GM19397 (cell line): ENCODE results near the gene LAMTOR2.
"Not testable (repeated sequence)": the region's sequence is repeated elsewhere in the genome, so short reads cannot be mapped to it uniquely, and the experiment has no call there.

ENCODE experiments used
- ATAC-seq: cut with Tn5 transposase; IDR thresholded peaks from one replicate; pipeline ENCODE4 v1.9.1; 2021; ENCODE audit warnings: mild to moderate bottlenecking, moderate library complexity; ENCODE audit not compliant: unreplicated experiment

The LAMTOR2 gene

GRCh38 chr1:156051011-156051725 is 3.4 kb upstream of the LAMTOR2 start:
- ATAC-seq = no peak

- no peak for ATAC-seq
These were observed 1.5 kb upstream of the LAMTOR2 start for GRCh38 chr1:156052862-156053767.

DNA sequence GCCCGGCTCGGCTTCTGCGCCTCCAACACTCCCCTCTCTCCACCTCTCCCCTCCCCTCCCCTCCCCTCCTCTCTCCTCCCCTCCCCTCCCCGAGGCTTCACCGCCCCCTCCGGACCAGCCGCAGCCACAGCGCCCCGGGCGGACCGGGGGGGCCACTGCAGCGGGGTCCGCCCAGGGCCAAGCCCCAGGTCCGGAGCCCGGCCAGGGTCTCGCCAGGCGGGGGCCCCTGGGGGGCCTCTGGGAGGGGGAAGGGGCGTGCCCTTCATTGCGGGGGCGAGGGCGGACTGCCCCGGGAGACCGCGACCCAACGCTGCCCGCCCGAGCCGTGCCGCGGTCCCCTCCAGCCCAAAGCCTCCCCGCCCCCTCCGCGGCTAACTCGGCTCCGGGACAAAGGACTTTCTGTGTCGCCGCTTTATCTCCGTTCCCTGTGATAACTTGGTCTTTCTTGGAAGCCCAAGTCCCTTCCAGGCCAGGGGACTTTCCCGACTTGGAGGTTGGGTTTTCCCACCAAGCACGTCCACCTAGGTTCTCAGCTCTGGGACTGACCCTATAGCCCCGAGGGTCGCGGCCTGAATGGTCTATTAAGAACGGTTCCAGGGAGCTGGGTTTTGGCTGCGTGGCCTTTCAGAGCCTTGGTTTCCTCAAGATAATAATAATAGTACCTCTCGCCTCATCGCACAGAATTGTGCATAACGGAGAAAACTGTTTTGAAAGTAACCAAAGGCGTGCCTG is 648 bp upstream of the LAMTOR2 start, which contains the start of gene UBQLN4:
TSS of gene UBQLN4 (minus strand) at position 31 of the 732 bp plus-strand sequence. CDS start 97 bp downstream, outside the sequence.
- ATAC-seq = peak; percentile 49

DNA sequence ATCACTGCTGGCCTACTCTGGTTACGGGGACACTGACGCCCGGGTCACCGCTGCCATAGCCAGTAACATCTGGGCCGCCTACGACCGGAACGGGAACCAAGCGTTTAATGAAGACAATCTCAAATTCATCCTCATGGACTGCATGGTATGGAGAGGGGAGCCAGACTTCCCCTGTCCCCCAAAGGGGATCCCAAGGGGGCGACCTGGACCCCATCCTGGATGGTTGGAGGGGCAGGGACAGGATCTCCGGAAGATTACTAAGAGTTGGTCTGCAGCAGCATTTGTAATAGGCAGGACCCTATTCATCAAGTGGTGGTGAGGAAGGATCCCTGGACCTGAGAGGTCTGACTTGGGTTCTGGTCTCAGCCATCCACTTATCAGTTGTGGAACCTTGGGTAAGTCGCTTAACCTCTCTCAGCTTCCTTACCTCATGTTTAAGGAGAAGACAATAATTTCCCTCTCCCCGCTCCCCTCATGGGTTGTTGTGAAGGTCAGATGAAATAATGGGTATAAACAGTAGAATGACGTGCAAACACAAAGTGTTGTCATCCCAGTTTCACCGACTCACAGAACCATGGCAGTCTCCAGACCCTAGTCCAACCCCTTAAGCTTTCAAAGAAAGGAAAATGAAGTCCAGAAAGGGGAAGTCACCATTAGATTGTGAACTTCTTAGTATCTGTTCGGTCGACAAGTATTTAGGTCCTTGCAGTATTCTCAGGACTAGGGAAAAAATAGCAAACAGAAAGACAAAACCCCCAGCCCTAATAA is 883 bp downstream of the LAMTOR2 start:
- ATAC-seq = no peak

DNA sequence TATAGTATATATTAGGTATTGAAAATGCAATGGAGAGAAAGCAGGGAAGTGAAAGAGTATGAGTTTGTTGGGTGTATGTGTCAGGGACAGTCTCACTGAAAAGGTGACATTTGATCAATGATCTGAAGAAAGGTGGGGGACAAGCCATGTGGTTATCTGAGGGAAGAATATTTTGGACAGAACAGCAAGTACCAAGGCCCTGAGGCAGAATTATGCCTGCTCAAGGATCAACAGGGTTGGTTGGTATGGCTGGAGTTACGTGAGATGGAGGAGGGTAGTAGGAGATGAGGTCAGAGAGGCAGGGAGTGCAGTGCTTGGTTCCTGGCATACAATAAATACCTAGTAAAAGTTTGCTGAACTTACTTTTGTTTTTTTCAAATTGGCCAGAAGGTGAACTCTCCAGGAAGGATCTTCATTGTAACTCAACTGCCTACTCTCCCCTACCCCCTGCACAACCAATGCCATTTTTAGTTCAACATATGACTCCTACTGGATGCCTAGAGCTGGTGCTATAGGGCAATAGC is 1.8 kb downstream of the LAMTOR2 start:
- no peak for ATAC-seq

- no peak for ATAC-seq
These were observed 6.5 kb downstream of the LAMTOR2 start, which contains the start of gene RAB25 for GRCh38 chr1:156060937-156061636. Gene RAB25 (plus strand): TSS chr1:156061160. CDS start chr1:156061401, 241 bp downstream.

GRCh38 chr1:156062189-156062588 is 7.6 kb downstream of the LAMTOR2 start:
- no peak for ATAC-seq

- no peak for ATAC-seq
These were observed 9.4 kb downstream of the LAMTOR2 start for GRCh38 chr1:156063997-156064285.

DNA sequence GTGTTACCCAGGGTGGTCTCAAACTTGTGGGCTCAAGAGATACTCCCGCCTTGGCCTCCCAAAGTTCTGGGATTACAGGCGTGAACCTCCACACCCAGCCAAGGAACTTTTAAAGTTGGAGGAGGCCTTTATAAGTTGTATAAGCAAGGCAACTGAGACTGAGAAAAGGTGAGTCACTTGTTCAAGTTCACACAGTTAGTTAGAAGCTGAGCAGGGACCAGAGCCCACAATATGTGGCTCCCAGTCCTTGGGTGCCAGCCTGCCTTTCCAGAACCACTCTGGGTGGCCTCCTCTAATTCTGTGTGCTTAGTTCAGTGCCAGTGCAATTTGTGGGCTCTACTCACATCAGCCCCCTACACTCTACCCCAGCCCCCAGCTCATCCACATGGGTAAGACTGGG is 10.0 kb downstream of the LAMTOR2 start:
- ATAC-seq = no peak

DNA sequence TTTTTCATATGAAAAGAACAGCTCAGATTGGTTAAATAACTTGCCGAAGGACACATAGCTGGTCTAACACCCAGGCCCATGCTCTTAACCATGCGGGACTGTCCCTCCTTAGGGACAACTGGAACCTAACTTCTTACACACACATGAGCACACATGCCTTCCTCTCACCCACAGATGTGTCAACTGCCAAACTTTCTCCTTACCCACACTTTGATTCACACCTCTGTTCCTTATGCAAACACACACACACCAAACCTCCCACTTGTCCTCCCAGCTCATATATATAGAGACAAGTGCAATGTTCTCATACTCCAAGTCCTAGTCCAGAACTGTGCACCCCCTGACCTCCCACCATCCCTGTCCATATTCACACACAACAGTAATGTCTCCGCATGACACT is 10.6 kb downstream of the LAMTOR2 start:
- no peak for ATAC-seq

DNA sequence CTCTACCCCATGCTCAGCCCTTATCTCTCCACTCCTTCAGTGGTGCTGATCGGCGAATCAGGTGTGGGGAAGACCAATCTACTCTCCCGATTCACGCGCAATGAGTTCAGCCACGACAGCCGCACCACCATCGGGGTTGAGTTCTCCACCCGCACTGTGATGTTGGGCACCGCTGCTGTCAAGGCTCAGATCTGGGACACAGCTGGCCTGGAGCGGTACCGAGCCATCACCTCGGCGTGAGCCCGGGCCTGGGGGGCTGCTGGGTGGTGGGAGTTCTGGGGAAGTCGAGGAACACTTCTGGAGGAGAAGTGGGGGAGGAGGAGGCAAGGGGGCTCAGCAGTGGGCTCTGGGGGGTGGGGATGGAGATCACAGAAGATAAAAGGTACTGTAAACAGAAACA is 11.3 kb downstream of the LAMTOR2 start:
- no peak for ATAC-seq

GRCh38 chr1:156067262-156067661 is 12.7 kb downstream of the LAMTOR2 start:
- no peak for ATAC-seq

DNA sequence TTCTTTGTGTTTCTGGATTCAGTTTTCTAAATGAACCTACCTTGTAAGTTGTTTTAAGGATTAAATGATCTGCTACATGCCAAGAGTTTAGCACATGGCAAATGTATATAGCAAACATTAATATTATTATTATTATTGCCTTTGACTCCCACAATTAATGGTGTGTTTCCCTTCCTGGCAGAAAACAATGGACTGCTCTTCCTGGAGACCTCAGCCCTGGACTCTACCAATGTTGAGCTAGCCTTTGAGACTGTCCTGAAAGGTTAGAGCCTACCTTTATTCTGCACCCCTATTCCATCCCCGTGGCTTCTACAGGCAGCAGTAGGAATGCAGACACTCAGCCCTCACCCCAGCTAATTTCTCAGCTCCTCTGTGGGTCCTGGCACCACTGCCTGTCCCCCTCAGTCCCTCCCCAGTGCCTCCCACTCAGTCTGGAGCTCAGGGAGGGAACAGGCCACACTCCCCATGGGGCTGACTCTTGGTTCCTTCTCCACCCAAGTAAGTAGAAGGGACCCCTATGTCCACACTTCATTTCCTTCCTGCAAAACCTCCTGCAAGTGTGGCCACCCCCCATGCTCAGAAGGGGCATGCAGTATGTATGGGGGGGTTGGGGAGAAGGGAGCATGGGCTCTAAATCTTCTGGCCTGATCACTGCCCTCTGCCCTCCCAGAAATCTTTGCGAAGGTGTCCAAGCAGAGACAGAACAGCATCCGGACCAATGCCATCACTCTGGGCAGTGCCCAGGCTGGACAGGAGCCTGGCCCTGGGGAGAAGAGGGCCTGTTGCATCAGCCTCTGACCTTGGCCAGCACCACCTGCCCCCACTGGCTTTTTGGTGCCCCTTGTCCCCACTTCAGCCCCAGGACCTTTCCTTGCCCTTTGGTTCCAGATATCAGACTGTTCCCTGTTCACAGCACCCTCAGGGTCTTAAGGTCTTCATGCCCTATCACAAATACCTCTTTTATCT is 15.2 kb downstream of the LAMTOR2 start:
- ATAC-seq = no peak

- no peak for ATAC-seq
These were observed 16.0 kb downstream of the LAMTOR2 start for GRCh38 chr1:156070548-156070947.

DNA sequence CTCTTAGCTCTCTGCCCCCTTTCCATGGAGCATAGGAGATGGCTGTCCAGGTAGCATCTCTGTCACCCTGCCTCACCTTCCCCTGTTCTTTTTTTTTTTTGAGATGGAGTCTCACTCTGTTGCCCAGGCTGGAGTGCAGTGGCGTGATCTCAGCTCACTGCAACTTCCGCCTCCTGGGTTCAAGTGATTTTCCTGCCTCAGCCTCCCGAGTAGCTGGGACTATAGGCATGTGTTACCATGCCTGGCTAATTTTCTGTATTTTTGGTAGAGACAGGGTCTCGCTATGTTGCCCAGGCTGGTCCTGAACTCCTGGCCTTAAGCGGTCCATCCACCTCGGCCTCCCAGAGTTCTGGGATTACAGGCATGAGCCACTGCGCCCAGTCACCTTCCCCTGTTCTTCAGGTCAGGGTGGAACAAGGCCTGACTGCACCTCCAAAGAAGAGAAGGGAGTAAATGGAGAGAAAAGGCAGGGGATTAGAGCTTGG is 16.8 kb downstream of the LAMTOR2 start:
- not testable (repeated sequence) for ATAC-seq

GRCh38 chr1:156072251-156072650 is 17.7 kb downstream of the LAMTOR2 start:
- no peak for ATAC-seq

GRCh38 chr1:156073110-156073687 is 18.6 kb downstream of the LAMTOR2 start:
- ATAC-seq = no peak

DNA sequence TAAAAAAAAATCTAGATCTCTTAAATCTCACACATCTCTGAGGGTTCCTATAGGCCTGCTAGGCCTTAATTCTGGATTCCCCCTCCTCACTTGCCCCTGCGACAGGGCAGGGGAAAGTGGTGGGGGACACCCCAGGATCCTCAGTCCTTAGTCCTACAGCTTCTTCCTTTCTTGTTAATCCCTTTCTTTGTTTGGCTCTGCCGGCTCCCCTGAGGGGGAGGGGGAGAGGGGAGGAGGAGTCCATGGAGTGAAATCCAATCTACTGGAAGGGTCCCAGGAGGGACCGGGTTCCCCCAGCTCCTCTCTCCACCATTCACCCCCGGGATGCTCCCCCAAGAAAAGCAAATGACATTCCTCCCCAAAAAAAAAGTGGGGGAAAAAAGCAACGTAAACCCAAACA is 19.2 kb downstream of the LAMTOR2 start:
- no peak for ATAC-seq
